DMS53 (cell line): ENCODE measurements around the gene EPB41L4B.

ENCODE experiments used
- DNase-seq: peaks from one replicate; lab custom pipeline; 2025; lab: John Stamatoyannopoulos, UW

Gene EPB41L4B

DNA sequence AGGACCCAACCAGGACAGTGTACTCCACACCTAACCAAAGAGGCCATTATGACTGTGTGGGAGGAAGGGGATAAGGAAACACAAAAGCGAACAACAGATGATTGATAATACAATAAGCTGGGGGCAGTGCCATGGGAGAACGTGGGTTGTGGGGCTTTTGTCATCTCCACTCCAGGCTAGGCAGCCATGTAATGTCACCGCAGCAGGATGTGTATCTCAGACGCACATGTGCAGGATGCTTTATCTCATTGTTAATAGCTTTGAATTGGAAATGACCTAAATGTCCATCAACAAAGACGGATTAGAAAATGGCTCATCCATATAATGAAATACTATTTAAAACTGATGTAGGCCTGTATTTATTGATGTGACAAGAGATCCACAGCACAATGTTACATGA lies 51.0 kb downstream of the EPB41L4B start:
- no peak for DNase-seq

DNA sequence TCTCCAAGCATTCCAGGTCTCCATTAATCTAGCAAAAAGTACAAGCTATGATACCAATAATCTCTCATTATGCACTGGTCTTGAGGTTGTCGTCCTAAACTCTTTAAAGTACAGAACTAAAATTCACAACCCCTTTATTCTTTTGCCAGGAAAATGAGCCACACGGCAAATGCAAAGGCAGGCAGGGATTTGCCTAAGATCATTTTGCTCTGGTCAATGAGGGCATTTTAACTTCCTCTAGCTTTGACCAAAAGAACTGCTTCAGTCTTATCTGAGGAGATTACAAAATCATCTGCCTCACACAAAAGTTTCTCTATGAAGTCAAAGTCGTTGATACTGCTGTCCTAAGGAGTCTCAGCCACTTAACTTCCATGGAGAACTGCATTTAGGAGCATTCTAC lies 51.8 kb downstream of the EPB41L4B start:
- DNase-seq = no peak

DNA sequence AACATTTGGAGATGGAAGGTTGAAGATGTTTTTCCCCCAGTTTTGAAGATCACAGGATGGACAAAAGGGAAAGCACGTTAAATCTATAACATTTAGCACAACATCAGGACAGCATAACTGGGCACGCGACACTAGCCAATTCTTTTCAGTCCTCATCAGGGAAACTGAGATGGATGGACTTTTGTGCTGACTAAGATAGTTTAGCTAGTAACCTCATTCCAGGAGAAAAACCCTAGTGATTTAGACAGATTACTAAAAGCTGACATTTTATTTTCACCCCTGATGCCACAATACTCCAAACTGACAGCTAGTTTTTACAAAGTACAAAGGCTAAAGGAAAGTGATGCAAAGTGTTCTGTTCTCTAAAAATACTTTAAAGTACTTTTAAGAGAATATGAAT lies 53.3 kb downstream of the EPB41L4B start:
- DNase-seq = no peak

DNA sequence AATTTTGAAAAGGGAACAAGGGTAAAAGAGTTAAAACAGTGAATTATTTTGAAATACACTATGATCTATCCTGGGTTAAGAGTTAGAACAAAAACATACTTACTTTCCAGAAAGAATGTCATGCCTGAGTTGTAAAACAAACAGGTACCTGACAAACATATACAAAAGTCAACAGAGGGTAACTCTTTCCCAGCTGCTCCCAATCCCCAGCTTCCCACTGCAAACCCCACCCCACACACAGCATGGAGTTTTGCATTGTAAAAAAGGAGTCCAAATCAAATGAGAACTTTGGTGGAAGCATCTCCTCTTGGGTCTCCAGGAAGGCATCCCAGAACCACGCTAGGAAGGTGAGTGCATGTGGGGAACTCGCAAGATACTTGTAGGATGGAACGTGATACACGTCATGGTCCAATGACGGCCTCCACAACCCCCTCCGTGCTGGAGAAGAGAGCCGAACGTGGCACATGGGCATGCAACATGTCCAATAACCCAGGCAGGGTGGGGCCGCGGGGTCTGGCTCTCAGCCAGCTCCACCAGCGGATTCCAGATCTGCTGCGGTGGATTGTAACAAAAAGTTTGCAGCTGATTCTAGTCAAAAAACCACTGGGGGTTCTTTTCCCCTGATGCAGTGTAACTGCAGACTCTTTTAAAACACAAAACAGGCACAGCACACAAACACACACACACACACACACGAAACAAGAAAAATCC lies 55.8 kb downstream of the EPB41L4B start:
- peak; percentile 79 for DNase-seq

DNA sequence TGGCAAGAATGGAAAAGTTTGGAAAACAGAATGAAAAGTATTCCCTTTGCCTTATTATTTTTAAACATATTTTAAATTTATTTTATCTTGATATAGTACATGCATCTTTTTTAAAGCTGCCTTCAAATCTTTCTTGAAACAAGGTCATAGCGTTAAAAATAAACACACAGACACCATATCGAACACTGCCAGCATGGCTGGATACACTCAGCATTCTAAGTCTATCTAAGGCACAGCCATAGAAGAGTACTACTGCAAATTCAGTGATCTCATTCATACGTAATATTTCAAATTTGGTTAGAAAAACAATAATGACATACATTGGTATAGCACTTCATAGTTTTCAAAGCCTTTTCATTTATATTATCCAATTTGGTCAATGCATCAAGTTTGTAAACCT lies 57.5 kb downstream of the EPB41L4B start:
- DNase-seq = no peak

DNA sequence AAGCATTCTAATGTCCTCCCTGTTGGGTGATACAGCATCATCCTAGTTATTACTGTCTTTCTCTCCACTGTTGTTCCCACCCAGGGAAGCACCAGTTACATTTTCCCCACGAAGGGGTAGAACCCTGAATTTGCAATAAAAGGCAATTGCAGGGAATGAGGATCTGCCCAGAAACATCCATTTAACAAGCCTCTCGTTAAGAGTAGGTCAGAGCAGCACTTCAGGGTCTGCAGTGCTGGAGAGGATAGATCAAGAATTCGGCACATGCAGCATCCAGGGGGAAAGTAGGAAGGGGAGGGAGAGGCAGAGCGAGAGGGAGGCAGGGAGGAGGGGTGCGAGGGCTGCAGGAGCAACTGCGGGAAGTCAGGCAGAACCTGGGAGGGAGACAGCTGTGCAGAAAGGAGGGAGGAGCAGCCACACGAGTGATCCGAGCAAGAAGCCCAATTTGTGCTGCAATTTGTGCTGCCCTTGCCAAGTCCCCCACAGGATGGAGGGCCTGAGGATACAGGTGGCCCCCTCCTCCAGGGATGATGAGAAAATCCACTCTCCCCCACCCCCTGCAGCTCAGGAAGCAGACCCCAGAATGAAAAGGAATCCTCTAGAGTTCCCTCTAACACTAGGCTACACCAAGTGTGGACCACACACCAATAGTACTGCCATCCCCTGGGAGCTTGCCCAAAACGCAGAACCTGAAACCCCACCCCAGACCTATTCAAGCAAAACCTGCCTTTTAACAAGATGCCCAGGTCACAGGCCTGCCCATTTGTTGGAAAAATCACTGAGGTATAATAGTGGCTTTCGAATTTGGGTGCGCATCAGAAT lies 62.2 kb downstream of the EPB41L4B start:
- DNase-seq = no peak

DNA sequence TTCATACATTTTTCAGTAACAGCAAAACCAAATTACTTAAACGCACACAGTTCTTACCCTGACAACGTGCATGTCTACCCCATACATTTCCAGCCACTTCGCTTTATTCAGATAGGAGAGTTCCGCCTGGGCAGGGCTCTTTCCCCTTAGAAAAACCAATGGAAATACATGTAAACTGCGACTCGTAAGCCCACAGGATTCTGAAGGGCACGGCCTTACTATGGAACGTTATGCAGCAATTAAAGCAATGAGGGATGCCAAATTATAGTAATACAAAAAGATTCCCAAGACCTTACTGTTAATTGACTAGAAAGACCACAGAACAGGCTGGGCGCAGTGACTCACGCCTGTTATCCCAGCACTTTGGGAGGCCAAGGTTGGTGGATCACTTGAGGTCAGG lies 64.5 kb downstream of the EPB41L4B start:
- no peak for DNase-seq

DNA sequence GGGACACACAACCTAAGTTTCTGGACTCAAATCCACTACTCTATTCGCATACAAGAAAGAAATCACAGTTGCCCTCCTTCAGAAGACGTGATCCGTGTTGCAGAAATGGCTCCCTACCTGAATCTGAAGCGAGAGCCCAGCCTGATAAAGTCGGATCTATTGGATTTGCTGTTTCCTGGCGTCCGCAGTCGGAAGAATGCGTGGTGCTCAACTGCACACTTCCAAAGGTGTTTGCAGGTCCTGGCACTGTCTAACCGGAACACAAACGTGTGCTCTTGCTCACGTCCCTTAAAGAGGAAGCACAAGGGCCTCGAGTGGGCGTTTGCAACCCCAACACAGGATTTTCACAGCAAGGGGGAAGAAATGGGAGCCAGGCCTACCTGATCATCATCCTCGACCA lies 65.5 kb downstream of the EPB41L4B start:
- DNase-seq = no peak

DNA sequence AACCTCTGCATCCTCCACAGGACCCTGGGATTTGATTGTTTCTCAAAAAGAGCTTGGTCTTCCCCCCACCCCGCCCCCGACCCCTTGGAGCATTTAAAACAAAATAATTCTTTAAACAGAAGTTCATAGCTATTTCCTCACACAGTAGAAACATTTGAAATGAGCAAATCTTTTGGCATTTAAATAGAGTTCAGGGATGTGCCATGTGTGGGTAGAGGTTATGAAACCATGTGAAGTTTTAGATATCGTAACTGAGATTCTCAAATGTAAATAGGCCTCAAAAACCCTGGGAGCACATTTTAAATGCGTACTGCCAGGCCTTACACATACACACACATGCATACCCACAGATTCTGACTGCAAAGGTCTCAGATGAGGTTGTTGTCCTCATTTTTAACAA lies 66.5 kb downstream of the EPB41L4B start:
- DNase-seq = no peak

DNA sequence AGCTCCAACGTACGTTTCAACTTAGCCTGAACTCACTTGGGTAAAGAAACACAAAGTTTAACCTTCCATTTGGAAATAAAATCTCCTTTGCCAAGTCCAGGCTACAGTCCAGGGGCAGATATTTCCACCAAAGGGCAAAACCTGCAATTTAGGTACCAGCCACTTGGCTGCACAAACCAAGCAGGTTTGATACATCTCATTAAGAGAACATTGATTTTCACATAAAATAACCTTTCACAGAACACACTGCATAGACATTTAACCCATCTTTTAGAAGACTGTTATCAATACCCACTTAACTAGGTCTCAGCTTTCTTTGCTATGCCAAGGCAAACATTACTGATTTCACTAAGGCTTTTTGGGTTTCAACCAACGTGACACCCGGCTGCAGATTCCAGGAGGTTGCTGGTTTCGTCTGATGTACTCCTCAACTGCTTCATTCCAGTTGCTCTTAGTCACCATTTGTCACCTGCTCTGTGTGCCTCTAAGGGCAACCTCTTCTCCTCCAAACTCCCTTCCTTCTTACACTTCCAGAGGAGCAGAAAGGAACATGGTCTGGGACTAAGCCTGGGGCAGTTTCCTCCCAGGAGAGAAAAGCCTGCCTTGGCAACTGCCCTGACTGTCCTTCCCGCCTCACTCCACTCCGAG lies 67.1 kb downstream of the EPB41L4B start:
- DNase-seq = peak; percentile 72

DNA sequence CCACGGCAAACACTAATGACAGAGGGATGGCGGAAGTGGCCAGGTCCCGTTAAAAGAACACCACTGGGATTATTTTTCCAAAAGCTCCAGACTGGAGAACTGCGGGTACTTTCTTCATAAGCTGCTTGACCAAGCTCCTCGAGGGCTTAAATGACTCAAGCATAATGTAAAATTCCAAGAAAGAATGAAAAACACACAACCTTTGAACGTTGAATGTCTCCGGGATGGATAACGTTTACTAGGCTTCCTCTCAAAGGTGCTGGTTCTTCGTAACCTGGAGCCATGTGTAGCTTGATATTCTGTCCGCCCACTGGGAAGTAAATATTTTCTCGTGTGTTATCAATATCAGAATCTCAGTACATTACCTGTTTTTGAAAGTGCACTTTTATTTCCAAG lies 67.6 kb downstream of the EPB41L4B start:
- DNase-seq = no peak

DNA sequence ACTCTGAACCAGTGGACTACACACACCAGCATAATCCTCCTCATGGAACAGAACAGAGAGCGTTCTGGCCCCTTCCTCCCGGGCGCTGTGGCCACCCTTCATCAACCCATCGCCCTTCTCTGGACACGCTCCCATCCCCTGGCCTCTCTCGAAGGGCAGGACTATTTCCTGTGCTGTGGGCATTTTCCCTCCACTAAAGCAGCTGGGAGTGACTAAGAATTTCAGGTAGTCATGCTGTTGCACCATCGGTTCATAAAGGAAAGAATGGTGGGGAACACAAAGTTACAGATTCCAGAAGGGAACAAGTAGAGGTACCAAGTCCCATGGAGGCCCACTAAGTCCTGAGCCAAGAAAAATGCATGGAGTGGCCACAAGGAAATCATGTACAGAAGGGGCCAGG lies 68.6 kb downstream of the EPB41L4B start:
- peak; percentile 18 for DNase-seq

DNA sequence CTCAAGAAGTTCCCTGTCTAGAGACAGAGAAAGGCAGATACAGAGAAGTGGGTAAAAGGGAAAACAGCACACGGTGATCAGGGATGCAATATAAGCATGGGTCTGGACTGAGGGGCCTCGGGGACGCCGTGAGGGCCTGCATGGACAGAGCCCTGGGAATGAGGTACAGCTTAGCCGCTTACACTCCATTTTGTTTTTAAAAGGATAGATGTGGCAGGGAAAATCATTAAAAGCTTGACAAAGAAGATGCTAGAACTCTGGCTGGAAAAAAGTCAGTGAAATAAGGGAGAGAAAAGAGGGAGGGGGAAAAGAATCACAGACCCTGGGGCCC lies 69.1 kb downstream of the EPB41L4B start:
- no peak for DNase-seq

DNA sequence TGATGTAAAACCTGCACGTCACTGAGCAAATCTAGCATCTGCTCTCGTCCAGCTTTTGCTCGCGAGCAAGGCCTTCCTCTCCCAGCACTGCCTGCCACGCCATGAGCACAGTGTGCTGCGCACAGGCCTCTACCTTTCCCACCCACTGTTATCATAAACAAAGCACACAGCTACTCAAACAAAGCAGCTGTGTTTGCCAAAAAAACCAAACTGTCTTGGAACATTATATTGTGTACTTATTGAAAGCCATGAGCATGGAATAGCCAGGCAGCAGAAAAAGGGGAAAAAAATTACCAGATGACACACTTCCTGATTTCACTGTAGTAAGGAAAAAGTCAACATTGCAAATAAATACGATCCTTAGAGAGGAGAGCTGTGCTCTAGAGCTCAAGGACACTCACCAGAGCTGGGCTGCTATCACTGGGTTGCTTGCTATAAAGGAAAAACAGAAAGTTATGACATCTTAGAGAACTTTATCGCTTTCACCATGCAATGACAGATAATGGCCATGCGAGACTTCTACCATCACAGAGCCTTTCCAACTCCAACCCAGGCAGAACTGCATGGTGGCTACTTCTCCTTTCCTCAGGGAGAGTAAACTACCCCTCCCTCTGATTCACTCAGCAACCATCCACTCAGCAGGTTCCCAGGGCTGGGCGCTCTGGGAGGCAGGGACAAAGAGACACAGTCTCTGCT lies 69.6 kb downstream of the EPB41L4B start:
- DNase-seq = peak; percentile 95

DNA sequence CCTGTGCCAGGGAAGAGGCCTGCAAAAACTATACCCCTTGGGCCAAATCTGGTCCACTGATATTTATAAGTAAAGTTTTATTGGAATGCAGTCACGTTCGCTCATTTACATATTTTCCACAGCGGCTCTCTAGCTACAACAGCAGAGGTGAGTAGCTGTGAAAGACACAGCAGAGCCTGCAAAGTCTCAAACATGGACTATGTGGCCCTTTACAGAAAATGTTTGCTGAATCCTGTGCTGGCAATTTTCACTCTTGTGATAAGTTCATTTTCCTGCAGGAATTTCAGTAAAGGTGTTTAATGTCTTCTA lies 70.1 kb downstream of the EPB41L4B start:
- DNase-seq = no peak

DNA sequence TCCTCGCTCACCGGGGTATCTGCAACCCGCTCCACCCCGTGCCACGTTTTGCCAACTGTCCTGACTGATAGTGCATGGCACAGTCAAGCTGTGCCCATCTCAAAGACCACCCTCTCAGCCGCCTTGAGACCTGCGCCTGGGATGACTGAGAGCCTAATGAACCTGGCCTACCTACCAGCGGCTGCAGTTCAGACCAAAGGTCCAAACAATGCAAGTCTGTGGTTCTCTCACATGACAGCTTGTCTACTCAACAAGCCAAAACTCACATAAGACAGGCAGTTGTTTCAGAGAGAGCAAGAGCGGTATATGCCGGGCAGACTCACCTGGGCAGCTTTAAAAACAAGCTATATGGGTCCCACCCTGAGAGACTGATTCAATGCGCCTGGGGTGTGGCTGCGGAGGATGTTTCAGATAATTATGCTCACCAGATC lies 70.5 kb downstream of the EPB41L4B start:
- no peak for DNase-seq

DNA sequence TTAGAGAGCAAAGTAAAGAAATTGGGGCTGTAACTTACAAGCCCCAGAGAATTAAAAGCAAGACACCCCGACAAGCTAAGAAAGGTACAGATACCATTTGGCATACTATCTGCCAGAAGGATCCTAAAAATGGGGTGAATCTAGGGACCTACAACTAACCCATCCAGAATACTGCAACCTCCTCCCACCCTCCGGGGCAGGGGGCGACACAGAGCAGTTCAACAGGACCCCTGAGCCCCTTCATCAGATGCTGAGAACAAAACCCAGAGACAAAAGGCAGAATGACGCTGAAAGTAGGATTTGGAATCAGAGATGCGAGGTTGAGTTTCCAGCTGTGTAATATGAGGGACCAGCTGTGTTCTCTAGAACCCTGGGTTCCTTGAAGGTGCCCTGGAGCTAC lies 71.2 kb downstream of the EPB41L4B start:
- DNase-seq = no peak

DNA sequence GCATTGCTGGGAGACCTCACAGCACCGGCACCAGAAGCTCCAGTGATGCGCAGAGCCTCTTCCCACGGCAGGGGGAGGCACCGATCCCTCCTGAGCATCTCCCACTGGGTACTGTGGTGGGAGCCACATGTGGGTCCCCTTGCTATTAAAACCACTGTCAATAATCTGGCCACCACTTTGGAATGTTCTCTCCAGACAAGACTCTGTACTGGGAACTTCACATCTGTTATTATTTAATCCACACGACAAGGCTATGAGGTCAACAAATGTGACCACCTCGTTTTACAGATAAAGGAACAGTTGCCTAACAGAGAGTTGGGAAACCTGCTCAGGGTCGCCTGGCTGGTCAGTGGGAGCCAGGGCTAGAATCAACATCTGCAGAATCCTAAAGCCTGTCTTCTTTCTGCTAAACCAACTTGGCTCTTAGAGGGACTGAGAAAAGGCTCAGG lies 72.7 kb downstream of the EPB41L4B start:
- DNase-seq = no peak

DNA sequence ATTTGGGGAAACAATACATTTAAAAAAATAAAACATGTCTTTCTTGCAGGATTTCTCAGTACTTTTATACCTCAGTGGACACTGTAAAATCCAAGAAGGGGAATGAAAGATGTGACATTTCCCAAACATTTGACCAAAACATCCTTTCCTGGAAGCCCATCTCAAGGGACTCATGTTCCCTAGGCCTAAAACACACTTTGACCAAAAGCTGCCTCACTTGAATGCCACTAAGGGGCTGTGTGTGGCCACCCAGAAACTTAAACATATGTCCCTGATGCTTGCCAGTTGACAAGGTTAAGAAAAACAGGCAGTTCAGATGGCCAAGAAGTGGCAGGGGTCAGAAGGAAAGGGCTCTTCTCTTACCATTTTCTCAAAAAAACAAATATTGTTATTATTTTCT lies 73.6 kb downstream of the EPB41L4B start:
- no peak for DNase-seq

DNA sequence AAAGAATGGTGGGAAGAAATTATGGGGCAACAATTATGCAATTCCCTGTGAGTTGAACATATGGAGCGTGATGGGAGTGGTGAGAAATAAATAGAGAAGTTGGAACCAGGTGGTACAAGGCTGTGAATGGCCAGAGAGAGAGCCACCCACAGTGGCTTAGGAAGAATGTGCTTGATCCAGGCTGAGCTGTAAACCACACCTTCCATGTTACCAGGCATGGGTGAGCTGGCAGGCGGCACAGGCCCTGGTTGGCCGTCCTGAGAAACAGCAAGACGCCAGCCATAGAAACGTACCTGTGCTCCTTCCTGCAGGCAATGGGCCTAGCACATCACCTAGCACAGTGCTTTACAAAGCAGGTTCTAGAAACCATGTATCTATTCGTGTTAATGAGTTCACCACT lies 74.3 kb downstream of the EPB41L4B start:
- no peak for DNase-seq

DNA sequence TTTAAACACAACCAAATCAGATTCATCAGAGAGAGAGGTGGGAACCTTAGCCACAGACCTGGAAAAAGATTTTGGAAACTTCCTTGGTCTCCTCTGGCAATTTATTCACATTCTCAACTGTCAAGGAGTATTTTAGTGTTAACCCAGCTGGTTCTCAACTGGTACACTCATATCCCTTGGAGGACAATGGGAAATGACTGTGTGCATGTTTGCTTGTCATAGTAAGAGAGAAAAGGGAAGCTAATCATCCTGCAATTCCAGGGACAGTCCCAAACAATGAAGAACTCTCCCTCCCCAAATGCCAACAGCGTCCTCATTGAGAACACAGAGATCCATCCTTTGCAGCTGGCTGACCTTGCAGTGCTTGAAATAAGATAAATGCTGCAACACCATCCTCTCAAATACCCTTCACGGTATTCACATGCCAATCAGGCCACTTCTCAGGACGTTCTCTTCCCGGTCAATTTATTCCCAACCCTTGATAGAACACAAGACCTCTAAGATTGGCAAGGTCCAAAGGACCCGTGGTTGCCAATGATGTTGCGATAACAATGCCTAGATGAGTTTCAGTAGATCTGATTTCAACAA lies 75.5 kb downstream of the EPB41L4B start:
- peak; percentile 15 for DNase-seq
